ENCODE data around the gene ZP4. TPM values are rescaled to one million over a fixed set of nuclear protein-coding genes. Genes with fewer than 3 reads are reported as not detected.

ZP4 gene, protein sequence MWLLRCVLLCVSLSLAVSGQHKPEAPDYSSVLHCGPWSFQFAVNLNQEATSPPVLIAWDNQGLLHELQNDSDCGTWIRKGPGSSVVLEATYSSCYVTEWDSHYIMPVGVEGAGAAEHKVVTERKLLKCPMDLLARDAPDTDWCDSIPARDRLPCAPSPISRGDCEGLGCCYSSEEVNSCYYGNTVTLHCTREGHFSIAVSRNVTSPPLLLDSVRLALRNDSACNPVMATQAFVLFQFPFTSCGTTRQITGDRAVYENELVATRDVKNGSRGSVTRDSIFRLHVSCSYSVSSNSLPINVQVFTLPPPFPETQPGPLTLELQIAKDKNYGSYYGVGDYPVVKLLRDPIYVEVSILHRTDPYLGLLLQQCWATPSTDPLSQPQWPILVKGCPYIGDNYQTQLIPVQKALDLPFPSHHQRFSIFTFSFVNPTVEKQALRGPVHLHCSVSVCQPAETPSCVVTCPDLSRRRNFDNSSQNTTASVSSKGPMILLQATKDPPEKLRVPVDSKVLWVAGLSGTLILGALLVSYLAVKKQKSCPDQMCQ
- not detected in 2 replicates for total RNA-seq (2014; rRNA removed; shearing (Covaris generic); ENCODE audit: low replicate concordance)

DNA sequence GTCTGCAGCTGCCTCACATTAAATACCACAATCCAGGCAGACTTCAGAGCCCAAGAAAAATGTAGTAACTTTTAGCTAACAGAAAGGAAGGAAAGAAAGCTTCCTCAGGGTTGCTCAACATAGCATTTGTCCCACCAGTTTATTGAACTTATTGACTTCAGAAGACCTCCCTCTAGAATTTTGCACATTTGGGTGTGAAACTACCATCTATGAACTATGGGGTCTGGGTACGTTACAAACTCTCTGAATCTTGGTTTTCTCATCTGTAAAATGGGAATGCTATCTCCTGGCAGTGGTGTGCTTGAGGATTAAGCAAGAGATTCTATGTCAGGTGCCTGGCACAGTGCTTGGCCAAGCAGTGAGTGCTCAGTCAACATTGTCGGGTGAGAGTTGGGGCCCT, at the start of gene ZP4:
Gene ZP4, minus strand, starts transcription at position 101 of the 400 bp plus-strand sequence. CDS start 287 bp downstream, outside the sequence.
- Histone ChIP-seq H3K4me3 (no peak within 1 kb of the TSS), H3K27me3 (no peaks in the 10 kb centered on the region), H3K36me3 (no peaks in the 10 kb centered on the region), H3K9me3 (no peaks in the 10 kb centered on the region)
- DNase-seq, result no peak

GRCh38 chr1:237938553-237938952, 47.8 kb upstream of the ZP4 start:
- no peak for DNase-seq
- no peak overlapping the region for H3K4me3 ChIP-seq
- no peaks in the 10 kb centered on the region for H3K36me3 ChIP-seq
- H3K27me3 ChIP-seq, result no peaks in the 10 kb centered on the region
- H3K9me3 ChIP-seq, result no peaks in the 10 kb centered on the region

DNA sequence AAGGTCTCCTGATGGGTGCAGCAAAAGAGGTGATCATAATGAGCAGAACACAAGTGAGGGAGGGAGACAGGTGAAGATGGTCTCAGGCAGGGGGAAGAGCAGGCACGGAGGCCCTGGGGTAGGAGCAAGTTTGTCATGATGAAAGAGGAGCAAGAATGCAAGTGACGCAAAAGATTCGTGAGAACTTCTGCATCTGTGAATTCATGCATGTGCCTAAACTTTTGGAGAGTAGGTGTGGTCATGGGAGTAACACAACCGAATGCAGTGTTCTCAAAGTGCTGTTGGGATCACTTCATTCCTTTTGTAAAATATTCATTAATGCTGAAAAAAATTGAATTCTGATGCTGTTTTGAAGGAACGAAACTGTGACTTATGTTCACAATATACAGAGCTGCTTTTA, 47.3 kb upstream of the ZP4 start:
- no peaks in the 10 kb centered on the region for H3K27me3 ChIP-seq
- H3K36me3 ChIP-seq, result no peaks in the 10 kb centered on the region
- no peak for DNase-seq
- no peaks in the 10 kb centered on the region for H3K9me3 ChIP-seq
- no peak overlapping the region for H3K4me3 ChIP-seq

GRCh38 chr1:237932816-237933215, 42.1 kb upstream of the ZP4 start:
- DNase-seq, result no peak
- Histone ChIP-seq H3K36me3 (no peaks in the 10 kb centered on the region), H3K27me3 (no peaks in the 10 kb centered on the region), H3K4me3 (no peak overlapping the region), H3K9me3 (no peaks in the 10 kb centered on the region)

DNA sequence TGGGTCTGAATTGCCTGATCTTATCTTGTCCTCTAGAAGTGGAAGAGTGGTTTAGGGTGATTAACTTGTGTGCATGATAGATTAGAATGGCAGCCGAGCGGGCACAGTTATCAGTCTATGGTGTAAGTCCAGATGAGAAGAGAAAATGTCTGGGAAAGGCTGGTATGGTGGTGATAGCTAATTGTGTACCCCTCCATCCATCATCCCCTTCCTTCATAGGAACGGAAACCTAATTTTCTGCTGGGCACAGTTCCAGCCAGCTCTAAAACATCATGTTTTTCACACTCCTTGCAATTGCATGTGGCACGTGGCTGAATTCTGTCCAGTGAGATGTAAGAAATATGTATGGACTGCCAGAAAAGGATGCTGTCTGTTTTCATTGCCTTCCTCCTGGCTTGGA, 40.9 kb upstream of the ZP4 start:
- Histone ChIP-seq H3K9me3 (no peaks in the 10 kb centered on the region), H3K27me3 (no peaks in the 10 kb centered on the region), H3K4me3 (no peak overlapping the region), H3K36me3 (no peaks in the 10 kb centered on the region)
- DNase-seq, result no peak

DNA sequence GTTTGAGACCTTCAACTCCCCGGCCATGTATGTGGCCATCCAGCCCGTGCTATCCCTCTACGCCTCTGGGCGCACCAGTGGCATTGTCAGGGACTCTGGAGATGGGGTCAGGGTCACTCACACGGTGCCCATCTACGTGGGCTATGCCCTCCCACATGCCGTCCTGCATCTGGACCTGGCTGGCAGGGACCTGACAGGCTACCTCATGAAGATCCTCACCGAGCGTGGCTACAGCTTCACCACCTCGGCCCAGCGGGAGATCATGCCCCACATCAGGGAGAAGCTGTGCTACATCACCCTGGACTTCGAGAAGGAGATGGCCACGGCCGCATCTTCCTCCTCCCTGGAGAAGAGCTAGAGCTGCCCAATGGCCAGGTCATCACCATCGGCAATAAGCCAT, 36.5 kb upstream of the ZP4 start:
- Histone ChIP-seq H3K27me3 (peaks cover 7% of the 10 kb centered on the region), H3K4me3 (no peak overlapping the region), H3K9me3 (no peaks in the 10 kb centered on the region), H3K36me3 (no peaks in the 10 kb centered on the region)
- no peak for DNase-seq

- H3K36me3 ChIP-seq, result no peaks in the 10 kb centered on the region
- H3K4me3 ChIP-seq, result no peak overlapping the region
- H3K9me3 ChIP-seq, result no peaks in the 10 kb centered on the region
- H3K27me3 ChIP-seq, result peaks cover 7% of the 10 kb centered on the region
- DNase-seq, result no peak
These were observed 30.6 kb upstream of the ZP4 start for GRCh38 chr1:237921306-237921705.

DNA sequence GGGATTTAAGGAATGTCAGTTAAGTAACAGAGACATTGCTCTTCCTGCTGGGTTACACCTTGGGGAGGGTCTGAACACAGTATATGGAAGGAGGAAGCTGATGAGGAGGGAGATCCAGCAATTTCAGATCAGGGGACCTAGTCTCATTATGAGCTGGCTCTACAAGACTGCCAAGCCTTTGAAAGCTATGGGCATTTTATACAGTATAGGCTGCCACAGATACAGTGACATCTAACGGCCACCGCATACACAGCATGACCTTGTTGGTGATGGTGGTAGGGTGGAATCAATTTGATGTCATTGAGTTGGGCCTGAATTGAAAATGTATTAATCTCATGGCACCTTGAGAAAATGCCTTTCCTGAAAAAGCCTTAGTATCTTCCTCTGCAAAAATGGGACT, 22.6 kb upstream of the ZP4 start:
- no peaks in the 10 kb centered on the region for H3K27me3 ChIP-seq
- no peaks in the 10 kb centered on the region; the same call in 1 of the 2 replicates for H3K9me3 ChIP-seq
- H3K36me3 ChIP-seq, result no peaks in the 10 kb centered on the region
- no peak overlapping the region for H3K4me3 ChIP-seq
- DNase-seq, result no peak

DNA sequence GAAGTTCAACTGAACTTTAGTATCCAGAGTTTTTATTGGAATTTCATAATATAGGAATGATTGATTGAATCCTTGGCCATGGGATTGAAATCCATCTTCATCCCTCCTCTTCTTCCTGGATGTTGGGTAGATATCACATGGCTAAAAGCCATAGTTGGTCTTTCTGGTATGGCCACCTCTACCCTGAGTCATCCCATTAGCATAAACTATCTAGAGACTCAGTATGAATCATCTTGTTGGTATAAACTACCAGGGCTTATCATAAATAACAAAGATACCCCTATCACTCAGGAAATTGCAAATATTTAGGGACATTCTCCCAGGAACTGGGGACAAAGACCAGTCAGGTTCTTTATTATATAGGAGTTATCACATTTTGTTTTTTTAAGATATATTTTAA, 21.2 kb upstream of the ZP4 start:
- Histone ChIP-seq H3K36me3 (no peaks in the 10 kb centered on the region), H3K9me3 (no peaks in the 10 kb centered on the region; the same call in 1 of the 2 replicates), H3K27me3 (no peaks in the 10 kb centered on the region), H3K4me3 (no peak overlapping the region)
- no peak for DNase-seq

DNA sequence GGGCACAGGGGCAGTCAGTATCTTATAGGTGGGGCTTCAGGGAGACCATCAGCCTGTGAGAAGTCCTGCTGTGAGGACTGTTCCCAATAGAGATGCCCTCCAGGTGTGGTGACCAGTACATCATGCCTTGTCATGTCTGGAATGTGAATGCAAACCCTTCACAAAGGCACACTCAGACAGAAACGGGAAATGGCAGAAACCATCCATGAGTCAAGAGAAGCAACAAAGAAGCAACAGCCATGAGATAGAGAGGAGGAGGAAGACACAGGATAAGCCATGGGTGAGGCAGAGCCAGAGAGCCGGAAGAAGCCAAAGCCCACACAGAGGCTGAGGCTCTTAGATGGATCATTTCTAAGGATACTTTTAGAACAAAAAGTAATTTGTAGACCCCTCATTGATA, 20.1 kb upstream of the ZP4 start:
- no peaks in the 10 kb centered on the region for H3K36me3 ChIP-seq
- H3K4me3 ChIP-seq, result no peak overlapping the region
- H3K27me3 ChIP-seq, result no peaks in the 10 kb centered on the region
- no peak for DNase-seq
- H3K9me3 ChIP-seq, result no peaks in the 10 kb centered on the region; the same call in 1 of the 2 replicates

DNA sequence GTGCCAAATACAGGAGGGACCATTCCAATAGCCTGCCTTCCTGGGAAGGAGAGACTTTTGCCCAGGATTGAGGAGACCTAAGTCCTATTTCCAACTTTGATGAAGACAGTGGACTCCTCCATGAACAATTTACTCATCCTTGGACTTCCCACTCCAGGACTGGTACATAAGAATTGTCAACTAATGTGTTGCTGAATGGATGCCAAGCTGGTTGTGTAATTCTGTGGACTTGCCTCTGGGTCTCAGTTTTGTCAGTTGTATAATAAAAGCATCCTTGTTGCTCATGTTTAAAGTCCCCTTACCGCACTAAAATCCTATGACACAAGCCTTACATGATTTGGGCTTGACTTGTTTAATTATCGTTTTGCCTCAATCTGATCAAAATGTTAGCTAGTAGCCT, 13.2 kb upstream of the ZP4 start:
- Histone ChIP-seq H3K27me3 (no peaks in the 10 kb centered on the region), H3K9me3 (no peaks in the 10 kb centered on the region), H3K36me3 (no peaks in the 10 kb centered on the region), H3K4me3 (no peak overlapping the region)
- DNase-seq, result no peak

GRCh38 chr1:237902960-237903743, 12.4 kb upstream of the ZP4 start:
- no peak for DNase-seq
- Histone ChIP-seq H3K4me3 (no peak overlapping the region), H3K27me3 (no peaks in the 10 kb centered on the region), H3K36me3 (no peaks in the 10 kb centered on the region), H3K9me3 (no peaks in the 10 kb centered on the region)

DNA sequence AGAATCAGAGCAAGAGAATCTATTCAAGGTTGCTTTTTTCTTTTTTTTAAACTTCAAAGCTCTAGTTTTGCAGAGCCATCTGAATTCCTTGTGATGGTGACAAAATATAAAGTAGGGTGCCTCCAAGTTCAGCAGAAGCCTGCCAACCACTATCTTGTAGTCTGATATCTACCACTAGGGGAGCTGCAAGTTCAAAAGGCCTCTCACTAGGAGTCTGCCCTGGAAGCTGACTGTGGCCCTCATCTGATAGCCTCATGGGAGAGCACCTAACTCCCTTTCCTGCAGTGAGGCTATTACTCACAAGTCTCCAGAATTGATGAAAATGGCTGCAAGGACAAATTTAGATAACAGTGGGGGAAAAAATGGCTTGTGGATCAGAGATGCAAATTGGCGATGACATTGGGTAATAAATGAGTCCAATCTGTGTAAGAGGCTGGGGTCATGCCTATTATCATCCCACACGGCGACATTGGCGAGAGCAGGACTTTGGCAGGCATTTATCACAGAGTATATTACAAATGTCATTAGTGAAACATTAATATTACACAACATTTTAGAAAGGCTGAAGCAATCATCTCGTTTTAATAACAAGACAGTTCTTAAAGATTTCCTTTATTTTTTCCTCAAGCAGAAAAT, 10.7 kb upstream of the ZP4 start:
- H3K36me3 ChIP-seq, result no peaks in the 10 kb centered on the region

GRCh38 chr1:237895630-237896029, 4.9 kb upstream of the ZP4 start:
- no peak overlapping the region for H3K4me3 ChIP-seq
- no peaks in the 10 kb centered on the region for H3K9me3 ChIP-seq
- H3K27me3 ChIP-seq, result no peaks in the 10 kb centered on the region
- DNase-seq, result no peak
- H3K36me3 ChIP-seq, result no peaks in the 10 kb centered on the region

More for the DNA sequence above, 10.7 kb upstream of the ZP4 start:
- H3K9me3 ChIP-seq, result no peaks in the 10 kb centered on the region
- DNase-seq, result peak; percentile 31
- no peak overlapping the region for H3K4me3 ChIP-seq
- H3K27me3 ChIP-seq, result no peaks in the 10 kb centered on the region

- H3K27me3 ChIP-seq, result no peaks in the 10 kb centered on the region
These were observed 3.4 kb upstream of the ZP4 start for GRCh38 chr1:237894131-237894530.

DNA sequence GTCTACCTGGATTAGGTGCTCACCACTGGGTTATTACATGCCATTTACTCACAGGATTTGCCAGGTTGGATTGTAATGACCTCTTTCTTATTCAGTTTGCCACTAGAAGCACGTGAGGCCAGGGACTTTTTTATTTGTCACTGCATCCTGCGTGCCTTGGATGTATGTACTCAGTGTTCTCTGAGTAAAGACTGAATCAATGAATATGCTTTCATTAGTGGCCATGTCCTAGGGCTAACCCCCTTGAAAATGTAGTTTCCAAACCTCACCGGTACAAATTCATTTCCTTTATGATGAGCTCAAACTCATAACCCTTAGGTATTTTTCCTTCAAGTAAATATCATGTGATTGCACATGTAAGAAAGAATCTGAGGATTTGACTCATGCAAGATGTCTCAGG, 1.3 kb upstream of the ZP4 start:
- Histone ChIP-seq H3K4me3 (no peak overlapping the region), H3K9me3 (no peaks in the 10 kb centered on the region), H3K27me3 (no peaks in the 10 kb centered on the region), H3K36me3 (no peaks in the 10 kb centered on the region)
- no peak for DNase-seq

More at GRCh38 chr1:237894131-237894530, 3.4 kb upstream of the ZP4 start:
- Histone ChIP-seq H3K36me3 (no peaks in the 10 kb centered on the region), H3K9me3 (no peaks in the 10 kb centered on the region), H3K4me3 (no peak overlapping the region)
- no peak for DNase-seq

DNA sequence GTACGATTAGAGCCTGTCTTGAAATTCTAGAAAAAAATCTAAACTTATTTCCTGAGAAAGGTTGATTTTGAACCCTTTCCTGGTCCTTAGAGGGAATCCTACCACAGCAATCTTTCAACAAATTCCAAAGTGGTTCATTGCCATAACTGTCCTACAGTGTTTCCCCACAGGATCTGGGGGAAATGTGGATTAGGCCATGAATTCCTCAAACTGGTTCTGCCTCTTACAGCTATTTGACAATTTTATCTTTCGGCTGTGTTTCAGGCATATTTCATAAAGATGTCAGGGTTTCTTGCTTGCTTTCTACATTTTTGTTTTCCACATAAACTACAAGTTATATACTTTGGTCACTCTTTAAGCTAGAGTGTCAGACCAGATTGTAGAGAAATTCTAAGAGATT, 544 bp upstream of the ZP4 start:
- H3K4me3 ChIP-seq, result no peak overlapping the region
- no peaks in the 10 kb centered on the region for H3K27me3 ChIP-seq

More for the DNA sequence above, 544 bp upstream of the ZP4 start:
- H3K36me3 ChIP-seq, result no peaks in the 10 kb centered on the region
- DNase-seq, result no peak
- no peaks in the 10 kb centered on the region for H3K9me3 ChIP-seq

Measured in MG63 (cell line).